Fibroblast of the conjunctiva (primary cell): ENCODE measurements around the gene DAND5.
"Not testable (repeated sequence)": the region's sequence is repeated elsewhere in the genome, so short reads cannot be mapped to it uniquely, and the experiment has no call there.

Source experiments
- DNase-seq: peaks from one replicate; pipeline ENCODE4 v3.0.0-alpha.2; 2010; ENCODE audit warnings: low read depth

Gene DAND5

DNA sequence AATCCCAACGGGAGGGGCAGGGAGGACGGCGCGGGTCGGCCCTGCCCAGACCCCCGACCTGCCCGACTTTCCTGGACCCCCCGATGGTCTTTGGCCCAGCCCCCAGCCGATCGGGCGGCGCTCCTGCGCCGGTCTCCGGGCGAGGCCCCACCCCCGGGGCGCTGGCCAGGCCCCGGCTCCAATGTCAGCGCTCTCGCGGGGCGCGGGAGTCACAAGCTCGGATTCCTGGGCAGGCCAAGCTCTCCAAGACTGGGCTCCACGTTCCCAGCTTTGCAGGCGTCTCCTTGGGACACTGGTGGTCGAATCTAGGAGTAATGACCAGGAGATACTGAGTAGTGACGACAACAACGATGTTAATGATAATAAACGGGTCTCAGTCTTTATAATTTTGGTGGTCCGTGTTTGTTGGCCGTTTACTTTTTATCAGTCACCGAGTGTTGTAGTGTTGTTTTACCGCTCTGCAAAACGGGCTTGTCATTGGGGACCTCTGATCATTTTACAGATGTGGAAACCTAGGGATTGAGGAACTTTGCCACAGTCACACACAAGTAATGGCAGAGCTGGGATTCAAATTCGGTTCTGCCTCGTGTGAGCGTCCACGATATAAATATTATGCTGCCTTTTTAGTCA is 23.2 kb upstream of the DAND5 start:
- peak; percentile 43 for DNase-seq

DNA sequence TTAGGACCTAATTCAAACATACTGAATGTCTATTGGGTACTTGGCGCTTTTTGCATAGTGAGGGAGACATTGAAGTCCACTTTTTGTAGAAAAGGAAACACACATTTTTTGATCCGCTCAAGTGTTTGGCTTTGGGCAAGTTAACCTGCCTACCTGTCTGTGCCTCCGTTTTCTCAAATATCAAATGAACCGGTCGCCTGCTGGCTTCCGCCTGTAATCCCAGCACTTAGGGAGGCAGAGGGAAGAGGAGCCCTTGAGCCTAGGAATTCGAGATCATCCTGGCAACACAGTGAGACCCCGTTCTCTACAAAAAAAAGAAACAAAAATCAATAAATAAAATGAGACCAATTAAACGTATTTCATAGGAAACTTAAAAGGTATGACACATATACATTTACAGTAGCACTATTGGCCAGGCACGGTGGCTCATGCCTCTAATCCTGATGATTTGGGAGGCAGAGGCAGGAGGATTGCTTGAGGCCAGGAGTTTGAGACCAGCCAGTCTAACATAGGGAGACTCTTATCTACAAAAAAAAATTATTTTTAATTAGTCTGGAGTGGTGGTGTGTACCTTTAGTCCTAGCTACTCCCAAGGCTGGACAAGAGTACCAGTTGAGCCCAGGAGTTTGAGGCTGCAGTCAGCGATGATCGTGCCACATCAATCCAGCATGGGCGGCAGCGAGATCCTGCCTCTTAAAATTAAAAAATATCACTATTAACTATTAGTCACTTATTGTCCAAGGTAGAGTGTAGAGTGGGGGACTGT is 22.5 kb upstream of the DAND5 start:
- DNase-seq, result no peak

DNA sequence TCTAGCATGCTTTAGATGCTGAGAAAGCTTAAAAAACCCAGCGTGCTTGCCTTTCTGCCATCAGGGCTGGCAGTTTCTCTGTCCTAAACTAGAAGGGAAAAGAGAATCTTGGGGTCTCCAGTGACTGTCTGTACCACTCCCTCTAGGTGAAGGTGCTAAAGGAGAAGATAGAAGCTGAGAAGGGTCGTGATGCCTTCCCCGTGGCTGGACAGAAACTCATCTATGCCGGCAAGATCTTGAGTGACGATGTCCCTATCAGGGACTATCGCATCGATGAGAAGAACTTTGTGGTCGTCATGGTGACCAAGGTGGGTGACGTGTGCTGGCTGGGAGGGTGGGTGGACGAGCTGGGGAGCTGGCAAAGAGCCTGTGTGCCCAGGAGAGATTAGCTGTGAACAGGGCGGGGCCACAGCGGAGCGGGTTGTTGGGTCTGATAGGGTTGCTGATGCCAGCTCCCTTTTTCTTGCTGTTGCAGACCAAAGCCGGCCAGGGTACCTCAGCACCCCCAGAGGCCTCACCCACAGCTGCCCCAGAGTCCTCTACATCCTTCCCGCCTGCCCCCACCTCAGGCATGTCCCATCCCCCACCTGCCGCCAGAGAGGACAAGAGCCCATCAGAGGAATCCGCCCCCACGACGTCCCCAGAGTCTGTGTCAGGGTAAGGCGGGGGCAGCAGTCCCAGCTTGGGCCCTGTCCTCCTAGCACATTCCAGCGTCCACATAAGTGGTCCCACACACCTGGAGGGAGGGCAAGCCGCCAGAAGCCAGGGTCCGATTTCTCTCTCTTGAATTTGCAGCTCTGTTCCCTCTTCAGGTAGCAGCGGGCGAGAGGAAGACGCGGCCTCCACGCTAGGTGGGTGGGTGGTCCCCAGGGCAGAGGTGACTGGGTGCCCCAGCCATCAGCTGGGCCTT is 21.4 kb upstream of the DAND5 start:
- no peak for DNase-seq

DNA sequence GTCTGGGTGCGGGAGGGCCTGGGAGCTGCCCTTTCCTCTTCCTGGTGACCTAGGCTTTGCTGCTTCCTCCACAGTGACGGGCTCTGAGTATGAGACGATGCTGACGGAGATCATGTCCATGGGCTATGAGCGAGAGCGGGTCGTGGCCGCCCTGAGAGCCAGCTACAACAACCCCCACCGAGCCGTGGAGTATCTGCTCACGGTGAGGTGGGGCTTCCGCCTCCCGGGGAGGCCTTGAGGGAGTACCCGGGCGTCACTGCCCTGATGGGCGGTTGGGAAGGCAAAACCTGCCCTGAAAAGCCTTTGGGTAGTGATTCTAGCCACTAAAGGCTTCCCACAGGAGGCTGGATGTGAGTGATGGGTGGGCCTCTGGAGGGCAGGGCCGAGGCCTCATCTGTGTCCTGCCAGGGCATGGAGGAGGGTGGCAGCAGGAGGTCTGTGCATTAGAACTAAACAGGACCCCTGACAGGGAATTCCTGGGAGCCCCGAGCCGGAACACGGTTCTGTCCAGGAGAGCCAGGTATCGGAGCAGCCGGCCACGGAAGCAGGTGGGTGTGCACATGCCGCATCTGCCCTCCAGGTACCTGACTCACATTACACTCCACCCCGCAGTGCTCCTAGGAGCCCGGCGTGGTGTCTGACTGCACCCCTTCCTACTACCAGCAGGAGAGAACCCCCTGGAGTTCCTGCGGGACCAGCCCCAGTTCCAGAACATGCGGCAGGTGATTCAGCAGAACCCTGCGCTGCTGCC is 20.6 kb upstream of the DAND5 start:
- DNase-seq, result no peak

DNA sequence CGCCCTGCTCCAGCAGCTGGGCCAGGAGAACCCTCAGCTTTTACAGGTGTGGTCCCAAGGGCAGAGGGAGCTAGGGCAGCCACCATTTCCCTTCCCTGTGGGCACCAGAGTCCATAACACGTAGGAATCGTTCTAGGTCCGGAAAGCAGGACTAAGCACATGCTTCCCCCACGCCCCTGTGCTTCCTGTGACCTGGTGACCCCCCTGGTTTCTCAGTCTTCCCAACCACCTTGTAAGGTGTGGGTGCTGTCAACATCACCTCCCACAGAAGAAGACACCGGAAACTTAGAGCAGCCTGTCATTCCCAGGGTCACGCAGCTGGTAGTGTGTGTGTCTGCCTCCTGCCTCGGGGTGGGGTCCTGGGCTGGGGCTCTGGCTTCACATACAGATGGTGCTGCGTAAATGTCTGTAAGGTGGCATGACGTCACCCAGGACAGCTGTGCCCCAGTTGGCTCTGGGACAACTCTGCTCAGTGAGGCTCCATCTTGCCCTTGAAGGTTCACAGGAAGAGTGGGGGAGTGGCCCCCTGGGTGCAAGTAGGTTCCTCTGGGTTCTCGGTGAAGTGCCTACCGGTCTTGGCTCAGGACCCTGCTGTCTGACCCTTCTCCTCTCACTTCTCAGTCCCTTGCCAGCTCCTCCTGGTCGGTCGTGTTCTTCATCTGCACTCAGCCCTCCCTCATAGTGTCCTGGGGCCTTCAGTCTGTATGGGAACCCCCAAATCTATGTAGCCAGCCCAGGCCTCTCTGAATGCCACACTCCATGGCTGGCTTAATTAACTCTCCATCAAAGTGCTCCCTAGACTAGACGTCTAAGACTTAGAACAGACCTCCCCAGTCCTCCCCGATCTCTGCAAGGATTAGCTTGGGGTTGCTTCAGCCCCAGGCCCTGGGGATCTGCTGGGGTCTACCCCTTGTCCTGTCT is 19.8 kb upstream of the DAND5 start:
- DNase-seq, result no peak

DNA sequence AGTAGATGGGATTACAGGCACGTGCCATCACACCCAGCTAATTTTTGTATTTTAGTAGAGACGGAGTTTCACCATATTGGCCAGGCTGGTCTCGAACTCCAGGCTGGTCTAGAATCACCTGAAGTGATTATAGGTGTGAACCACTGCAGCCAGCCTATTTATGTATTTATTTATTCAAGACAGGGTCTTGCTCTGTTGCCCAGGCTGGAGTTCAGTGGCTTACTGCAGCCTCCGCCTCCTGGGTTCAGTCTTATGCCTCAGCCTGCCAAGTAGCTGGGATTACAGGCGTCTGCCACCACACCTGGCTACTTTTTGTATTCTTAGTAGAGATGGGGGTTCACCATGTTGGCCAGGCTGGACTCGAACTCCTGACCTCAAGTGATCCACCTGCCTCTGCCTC is 17.3 kb upstream of the DAND5 start:
- not testable (repeated sequence) for DNase-seq

DNA sequence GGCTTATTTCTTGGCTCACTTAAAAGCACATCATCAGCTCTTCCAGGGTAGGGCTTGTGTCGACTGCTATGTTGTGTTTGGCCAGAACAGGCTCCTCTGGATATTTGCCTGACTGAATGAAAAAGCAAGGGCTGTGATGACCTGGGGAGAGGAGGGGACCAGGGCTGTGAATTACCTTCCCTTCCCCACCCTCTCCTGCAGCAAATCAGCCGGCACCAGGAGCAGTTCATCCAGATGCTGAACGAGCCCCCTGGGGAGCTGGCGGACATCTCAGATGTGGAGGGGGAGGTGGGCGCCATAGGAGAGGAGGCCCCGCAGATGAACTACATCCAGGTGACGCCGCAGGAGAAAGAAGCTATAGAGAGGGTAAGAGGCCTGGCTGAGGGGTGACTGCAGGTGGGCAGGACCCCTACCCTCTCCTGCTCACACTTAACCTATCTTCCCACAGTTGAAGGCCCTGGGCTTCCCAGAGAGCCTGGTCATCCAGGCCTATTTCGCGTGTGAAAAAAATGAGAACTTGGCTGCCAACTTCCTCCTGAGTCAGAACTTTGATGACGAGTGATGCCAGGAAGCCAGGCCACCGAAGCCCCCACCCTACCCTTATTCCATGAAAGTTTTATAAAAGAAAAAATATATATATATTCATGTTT is 16.8 kb upstream of the DAND5 start:
- peak; percentile 50 for DNase-seq

DNA sequence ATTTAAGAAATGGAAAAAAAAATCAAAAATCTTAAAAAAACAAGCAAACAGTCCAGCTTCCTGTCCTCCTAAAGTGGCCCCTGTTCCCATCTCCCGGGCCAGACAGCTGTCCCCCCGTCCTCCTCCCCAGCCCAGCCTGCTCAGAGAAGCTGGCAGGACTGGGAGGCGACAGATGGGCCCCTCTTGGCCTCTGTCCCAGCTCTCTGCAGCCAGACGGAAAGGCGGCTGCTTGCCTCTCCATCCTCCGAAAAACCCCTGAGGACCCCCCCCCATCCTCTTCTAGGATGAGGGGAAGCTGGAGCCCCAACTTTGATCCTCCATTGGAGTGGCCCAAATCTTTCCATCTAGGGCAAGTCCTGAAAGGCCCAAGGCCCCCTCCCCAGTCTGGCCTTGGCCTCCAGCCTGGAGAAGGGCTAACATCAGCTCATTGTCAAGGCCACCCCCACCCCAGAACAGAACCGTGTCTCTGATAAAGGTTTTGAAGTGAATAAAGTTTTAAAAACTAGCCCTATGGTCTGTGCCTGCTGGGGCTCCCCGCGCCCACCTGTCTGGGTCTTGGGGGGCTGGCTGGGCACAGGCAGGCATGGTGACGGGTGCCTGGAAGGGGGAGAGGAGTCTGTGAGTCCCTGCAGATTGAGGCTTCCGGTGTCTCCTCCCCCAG is 16.1 kb upstream of the DAND5 start:
- no peak for DNase-seq

DNA sequence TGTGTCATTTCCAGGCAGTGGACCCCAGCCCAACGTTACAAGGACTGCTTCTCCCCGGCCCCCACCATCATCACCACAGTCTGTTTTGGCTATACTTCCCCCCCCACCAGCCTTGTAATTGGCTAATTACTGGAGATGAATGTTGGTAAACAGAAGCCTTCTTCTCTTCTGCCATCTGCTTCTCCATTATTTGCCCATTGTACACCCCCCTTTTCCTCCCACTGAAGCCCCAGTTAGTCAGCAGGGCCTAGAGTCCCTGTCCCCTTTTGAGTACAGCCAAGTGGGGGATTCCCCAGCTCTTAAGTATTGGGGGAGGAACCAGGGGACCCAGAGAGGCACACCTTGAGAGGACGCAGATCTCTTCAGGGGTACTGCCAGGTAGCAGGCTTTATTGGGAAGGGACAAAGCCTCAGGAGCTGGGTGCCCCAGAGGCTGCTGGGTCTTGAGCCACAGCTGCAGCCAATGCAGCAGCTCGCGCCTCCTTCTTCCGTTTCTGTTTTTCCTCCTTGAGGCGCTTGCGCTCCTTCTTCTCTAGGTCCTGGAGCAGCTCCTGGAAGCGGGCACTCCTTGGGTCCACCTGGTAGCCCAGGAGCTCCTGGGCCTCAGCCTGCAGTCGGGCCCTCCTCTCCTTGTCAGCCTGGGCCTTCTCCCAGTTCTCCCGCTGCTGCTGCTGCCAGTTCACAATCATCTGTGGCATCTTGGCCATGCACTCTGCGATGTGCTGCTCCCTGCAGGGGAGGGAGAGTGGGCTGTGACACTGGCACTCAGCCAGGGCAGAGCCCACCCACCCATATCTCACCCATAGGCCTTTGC is 15.4 kb upstream of the DAND5 start:
- DNase-seq, result no peak

DNA sequence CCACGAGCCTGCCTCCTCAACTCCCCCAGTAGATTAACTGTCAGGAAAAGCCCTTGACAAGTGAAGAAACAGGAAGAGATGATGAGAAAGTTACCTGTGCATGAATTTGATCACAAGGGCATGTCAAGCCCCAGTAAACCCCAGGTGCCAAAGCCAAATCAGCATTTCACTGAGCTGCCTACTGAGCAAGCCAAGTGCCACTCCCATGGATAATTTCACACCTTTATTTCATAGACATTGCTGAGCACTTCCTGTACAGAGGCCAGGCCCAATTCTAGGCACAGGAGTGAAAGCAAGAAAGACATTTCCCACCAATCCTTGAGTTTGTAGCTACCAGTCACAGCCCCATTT is 14.8 kb upstream of the DAND5 start:
- DNase-seq, result no peak

DNA sequence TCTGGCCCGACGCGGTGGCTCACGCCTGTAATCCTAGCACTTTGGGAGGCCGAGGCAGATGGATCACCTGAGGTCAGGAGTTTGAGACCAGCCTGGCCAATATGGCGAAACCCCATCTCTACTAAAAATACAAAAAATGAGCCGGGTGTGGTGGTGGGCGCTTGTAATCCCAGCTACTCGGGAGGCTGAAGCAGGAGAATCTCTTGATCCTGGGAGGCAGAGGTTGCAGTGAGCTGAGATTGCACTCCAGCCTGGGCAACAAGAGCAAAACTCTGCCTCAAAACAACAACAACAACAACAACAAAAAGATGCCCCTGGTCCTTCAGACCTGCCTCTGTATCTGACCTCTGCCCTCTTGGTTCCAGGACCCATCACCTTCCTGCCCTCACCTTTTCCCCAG is 13.8 kb upstream of the DAND5 start:
- DNase-seq, result not testable (repeated sequence)

DNA sequence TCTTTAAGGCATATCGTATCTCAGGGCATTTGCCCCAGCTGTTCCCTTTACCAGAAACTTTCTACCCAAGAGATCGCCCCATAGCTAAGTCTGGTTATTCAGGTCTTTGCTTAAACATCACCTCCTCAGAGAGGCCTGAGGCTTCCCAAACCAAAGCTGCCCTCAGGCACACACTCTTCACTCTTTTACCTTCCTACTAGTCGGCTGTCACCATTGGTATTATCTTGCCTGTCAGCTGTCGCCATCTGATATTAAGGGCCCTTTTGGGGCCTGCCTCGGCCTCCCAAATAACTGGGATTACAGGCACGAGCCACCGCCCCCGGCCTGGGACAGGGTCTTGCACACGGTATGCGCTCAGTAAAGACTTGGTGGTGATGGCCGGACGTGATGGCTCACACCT is 13.4 kb upstream of the DAND5 start:
- DNase-seq, result no peak

DNA sequence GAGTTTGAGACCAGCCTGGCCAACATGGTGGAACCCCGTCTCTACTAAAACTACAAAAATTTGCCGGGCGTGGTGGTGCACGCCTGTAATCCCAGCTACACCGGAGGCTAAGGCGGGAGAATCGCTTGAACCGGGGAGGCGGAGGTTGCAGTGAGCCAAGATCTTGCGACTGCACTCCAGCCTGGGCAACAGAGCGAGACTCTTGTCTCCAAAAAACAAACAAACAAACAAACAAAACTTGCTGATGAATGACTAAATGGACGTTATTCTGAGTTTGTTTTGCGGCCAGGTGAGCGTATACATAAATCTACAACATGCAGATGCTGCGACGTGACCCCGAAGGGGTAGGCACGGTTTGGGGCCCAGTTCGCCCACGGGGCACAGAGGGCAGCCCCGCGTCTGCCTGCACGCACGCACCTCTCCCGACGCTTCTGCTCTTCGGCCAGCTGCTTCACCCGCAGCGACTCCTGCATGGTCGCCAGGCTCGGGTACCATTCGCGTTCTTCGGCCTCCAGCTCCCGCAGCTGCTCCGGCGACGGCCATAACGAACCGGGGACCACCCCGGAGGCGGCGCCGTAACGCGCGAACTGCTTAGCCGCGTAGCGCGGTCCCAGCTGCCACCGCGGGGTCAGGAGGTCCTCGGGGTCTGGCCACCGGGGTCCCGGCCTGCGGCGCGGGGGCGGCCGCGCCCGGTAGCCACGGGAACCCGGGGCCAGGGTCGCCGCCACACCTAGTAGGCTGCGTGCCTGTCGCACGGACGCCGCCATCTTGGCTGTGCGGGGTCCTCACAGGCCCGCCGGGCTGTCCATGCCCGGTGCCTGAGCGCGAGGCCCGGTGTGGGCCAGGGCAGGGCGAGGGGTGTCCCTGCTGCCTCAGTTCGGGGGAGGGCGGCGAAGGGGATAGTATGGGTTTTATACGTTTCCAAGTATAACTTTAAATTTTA is 12.7 kb upstream of the DAND5 start, which contains the start of gene GADD45GIP1:
Gene GADD45GIP1 (minus strand): TSS at position 778 of the 943 bp plus-strand sequence. CDS start 11 bp downstream, at position 767.
- peak; percentile 55 for DNase-seq

DNA sequence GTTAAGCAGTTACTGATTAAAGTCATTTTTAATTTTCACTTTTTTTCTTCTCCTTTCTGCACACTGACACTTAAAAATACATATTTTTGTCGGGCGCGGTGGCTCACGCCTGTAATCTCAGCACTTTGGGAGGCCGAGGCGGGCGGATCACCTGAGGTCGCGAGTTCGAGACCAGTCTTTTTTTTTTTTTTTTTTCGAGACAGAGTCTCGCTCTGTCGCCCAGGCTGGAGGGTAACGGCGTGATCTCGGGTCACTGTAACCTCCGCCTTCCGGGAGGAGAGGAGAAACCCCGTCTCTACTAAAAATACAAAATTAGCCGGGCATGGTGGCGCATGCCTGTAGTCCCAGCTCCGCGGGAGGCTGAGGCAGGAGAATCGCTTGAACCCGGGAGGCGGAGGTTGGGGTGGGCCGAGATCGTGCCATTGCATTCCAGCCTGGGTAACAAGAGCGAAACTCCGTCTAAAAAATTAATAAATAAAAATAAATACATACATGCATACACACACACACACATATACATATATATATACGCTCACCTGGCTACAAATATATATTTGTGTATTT is 11.9 kb upstream of the DAND5 start:
- DNase-seq, result not testable (repeated sequence)

DNA sequence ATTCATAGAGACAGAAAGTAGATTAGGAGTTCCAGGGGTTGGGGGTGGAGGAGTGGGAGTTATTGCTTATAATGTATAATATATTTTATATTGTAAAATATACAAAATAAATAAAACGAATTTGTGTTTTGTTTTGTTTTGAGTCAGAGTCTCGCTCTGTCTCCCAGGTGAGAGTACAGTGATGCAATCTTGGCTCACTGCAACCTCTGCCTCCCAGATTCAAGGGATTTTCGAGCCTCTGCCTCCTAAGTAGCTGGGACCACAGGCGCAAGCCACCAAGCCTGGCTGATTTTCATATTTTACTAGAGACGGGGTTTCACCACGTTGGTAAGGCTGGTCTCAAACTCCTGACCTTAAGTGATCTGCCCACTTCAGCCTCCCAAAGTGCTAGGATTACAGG is 9.9 kb upstream of the DAND5 start:
- no peak for DNase-seq

DNA sequence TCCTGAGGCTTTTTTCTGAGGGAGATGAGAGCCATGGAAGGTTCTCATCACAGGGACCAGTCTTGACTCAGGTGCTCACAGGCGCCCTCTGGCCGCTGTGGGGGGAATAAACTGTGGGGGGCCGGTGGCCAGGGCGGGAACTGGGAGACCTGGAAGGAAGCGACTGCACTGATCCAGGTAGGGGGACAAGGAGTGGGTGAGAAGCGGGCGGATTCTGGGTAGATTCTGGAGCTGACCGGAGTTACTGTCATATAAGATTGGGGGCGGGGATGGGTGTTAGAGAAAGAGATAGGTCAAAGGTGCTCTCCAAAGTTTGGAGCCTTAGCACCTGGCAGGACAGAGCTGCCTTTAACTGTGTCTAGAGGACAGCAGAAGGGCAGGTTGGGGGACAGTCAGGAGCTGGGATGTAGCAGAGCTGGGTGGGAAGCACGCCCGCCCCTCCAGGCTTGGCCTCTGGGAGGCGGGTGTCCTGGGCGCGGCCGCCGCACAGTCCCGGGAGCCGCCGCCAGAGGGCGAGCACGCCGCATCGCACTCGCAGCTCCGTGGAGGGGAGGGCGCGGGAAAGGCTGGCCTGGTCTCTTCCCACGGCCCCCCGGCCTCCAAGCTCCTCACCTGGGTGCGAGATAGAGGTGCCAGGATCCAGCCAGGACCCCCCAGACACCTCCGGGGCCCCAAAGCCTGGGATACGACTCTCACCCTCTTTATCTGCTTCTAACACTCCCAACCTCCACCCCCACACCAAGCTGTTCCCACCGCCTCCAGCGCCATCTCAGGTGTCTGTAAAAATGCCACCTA is 4.2 kb upstream of the DAND5 start:
- no peak for DNase-seq

DNA sequence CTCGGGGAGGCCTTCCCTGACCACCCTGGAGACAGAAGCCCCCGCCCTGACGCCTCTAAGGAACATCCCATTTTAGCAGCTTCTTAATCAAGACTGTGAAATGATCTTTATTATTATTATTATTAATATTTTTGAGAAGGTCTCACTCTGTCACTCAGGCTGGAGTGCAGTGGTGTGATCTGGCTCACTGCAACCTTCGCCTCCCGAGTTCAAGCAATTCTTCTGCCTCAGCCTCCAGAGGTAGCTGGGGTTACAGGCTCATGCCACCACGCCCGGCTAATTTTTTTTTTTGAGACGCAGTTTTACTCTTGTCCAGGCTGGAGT is 3.6 kb upstream of the DAND5 start:
- no peak for DNase-seq
